OCI-LY7 (cell line): ENCODE results near the gene SSRP1. TPM values are rescaled to one million over a fixed set of nuclear protein-coding genes. Genes with fewer than 3 reads are reported as not detected.

Source experiments
- BruUV-seq: library from RNA; stranded (reverse); fragments of 400-500 nt; replicated peaks from 2 replicates; lab custom pipeline; 2021; lab: Mats Ljungman, UMichigan
- CTCF ChIA-PET: fragments of 300-600 bp; sonication (Branson Sonifier 250); formaldehyde crosslinking; loops from one replicate; lab custom pipeline; 2022; ENCODE audit warnings: antibody characterized with exemption; ENCODE audit not compliant: unreplicated experiment; lab: Charles Lee
- POLR2A ChIA-PET: fragments of 300-600 bp; sonication (Branson Sonifier 250); formaldehyde crosslinking; loops from one replicate; lab custom pipeline; 2022; ENCODE audit warnings: antibody characterized with exemption; lab: Charles Lee
- DNase-seq: peaks from one replicate; pipeline ENCODE4 v3.0.0-alpha.2; 2015; ENCODE audit warnings: low spot score
- H2AFZ ChIP-seq: fragments of 200-600 bp; sonication (generic), shearing (Covaris generic); 2 replicates; pipeline ENCODE4 v1.6.1; 2014; ENCODE audit warnings: mild to moderate bottlenecking, antibody characterized with exemption, low read length, moderate library complexity
- H3K27ac ChIP-seq: fragments of 200-600 bp; sonication (generic); 2 replicates; pipeline ENCODE4 v1.5.1; 2014; ENCODE audit warnings: mixed run types, low read depth, mild to moderate bottlenecking, moderate library complexity, low read length, inconsistent platforms; ENCODE audit not compliant: poor library complexity, severe bottlenecking
- H3K36me3 ChIP-seq: fragments of 200-600 bp; sonication (generic); 2 replicates; pipeline ENCODE4 v1.6.1; 2014; ENCODE audit warnings: mild to moderate bottlenecking, antibody characterized with exemption, low read length, moderate library complexity, mixed read lengths; ENCODE audit not compliant: insufficient read depth
- H3K4me1 ChIP-seq: fragments of 200-600 bp; sonication (generic); 2 replicates; pipeline ENCODE4 v1.5.1; 2014; ENCODE audit warnings: mild to moderate bottlenecking, low read length; ENCODE audit not compliant: insufficient read depth, poor library complexity, severe bottlenecking
- H3K4me2 ChIP-seq: fragments of 200-600 bp; sonication (generic); 2 replicates; pipeline ENCODE4 v1.6.1; 2014; ENCODE audit warnings: mild to moderate bottlenecking, low read length
- H3K4me3 ChIP-seq: fragments of 200-600 bp; sonication (generic); 2 replicates; pipeline ENCODE4 v1.5.1; 2014; ENCODE audit warnings: mild to moderate bottlenecking, low read depth, low read length; ENCODE audit not compliant: poor library complexity, severe bottlenecking
- H3K79me2 ChIP-seq: fragments of 200-600 bp; sonication (generic); 2 replicates; pipeline ENCODE4 v1.6.1; 2016; ENCODE audit warnings: low read depth, mild to moderate bottlenecking, low read length, moderate library complexity, mixed read lengths; ENCODE audit not compliant: insufficient read depth
- H3K9me2 ChIP-seq: fragments of 200-600 bp; sonication (generic); 2 replicates; pipeline ENCODE4 v1.6.1; 2016; ENCODE audit warnings: mild to moderate bottlenecking, low read length, mixed read lengths; ENCODE audit not compliant: insufficient read depth
- H3K9me3 ChIP-seq: fragments of 200-600 bp; sonication (generic); 2 replicates; pipeline ENCODE4 v1.6.1; 2014; ENCODE audit warnings: mild to moderate bottlenecking, mixed run types, low read length, mixed read lengths
- H4K20me1 ChIP-seq: fragments of 200-600 bp; sonication (generic); 2 replicates; pipeline ENCODE4 v1.6.1; 2014; ENCODE audit warnings: mild to moderate bottlenecking, antibody characterized with exemption, low read length, moderate library complexity, mixed read lengths; ENCODE audit not compliant: insufficient read depth
- EZH2phosphoT487 ChIP-seq: fragments of 200-600 bp; sonication (generic); IDR thresholded peaks from 2 replicates; pipeline ENCODE4 v1.6.1; 2018; ENCODE audit warnings: low read depth, borderline replicate concordance, mild to moderate bottlenecking, mixed run types, antibody characterized with exemption, low read length, moderate library complexity, mixed read lengths
- intact Hi-C: fragments of 100-400 bp; cut with micrococcal nuclease; formaldehyde crosslinking; loops from one replicate; pipeline ENCODE4 v1.10.0; 2022; ENCODE audit not compliant: unreplicated experiment
- total RNA-seq, 2 experiments: library from RNA; depleted of rRNA in 1 of 2; stranded (reverse); fragments of >200 nt in 1 of 2; shearing (Covaris generic) in 1 of 2; gene quantifications; 2 replicates each; pipeline ENCODE4 v1.2.3, GENCODE V29; 2014 to 2022
- TF ChIP-seq, protein P1 (sequence below): fragments of 200-600 bp; sonication (generic); conservative IDR thresholded peaks from 2 replicates; pipeline ENCODE4 v1.5.1; 2014; ENCODE audit warnings: mild to moderate bottlenecking, antibody characterized with exemption, low read length, moderate library complexity, mixed read lengths

Gene SSRP1
- total RNA-seq, 2 experiments from 2014 or later, result 146 to 221 TPM

- H3K36me3 ChIP-seq, result no peaks in the 10 kb centered on the region
- intact Hi-C loops, result no loop called here
- no peaks in the 10 kb centered on the region for H4K20me1 ChIP-seq
- H3K4me1 ChIP-seq, result no peaks in the 10 kb centered on the region
- CTCF ChIA-PET, result no interaction called here
- no peaks in the 10 kb centered on the region for H3K9me2 ChIP-seq
- TF ChIP-seq EZH2phosphoT487, result no peak
- TF ChIP-seq, protein P1, sequence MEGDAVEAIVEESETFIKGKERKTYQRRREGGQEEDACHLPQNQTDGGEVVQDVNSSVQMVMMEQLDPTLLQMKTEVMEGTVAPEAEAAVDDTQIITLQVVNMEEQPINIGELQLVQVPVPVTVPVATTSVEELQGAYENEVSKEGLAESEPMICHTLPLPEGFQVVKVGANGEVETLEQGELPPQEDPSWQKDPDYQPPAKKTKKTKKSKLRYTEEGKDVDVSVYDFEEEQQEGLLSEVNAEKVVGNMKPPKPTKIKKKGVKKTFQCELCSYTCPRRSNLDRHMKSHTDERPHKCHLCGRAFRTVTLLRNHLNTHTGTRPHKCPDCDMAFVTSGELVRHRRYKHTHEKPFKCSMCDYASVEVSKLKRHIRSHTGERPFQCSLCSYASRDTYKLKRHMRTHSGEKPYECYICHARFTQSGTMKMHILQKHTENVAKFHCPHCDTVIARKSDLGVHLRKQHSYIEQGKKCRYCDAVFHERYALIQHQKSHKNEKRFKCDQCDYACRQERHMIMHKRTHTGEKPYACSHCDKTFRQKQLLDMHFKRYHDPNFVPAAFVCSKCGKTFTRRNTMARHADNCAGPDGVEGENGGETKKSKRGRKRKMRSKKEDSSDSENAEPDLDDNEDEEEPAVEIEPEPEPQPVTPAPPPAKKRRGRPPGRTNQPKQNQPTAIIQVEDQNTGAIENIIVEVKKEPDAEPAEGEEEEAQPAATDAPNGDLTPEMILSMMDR, result no peak
- no peaks in the 10 kb centered on the region for H3K9me3 ChIP-seq
- H3K4me3 ChIP-seq, result no peak overlapping the region
- POLR2A ChIA-PET, result no interaction called here
- H3K79me2 ChIP-seq, result no peaks in the 10 kb centered on the region
- H3K27ac ChIP-seq, result no peak overlapping the region
- TSS peak; percentile 62 for BruUV-seq
- DNase-seq, result no peak
- H2AFZ ChIP-seq, result no peak overlapping the region
- H3K4me2 ChIP-seq, result no peak overlapping the region
Measured at GRCh38 chr11:57309106-57310059, 26.3 kb downstream of the SSRP1 start.

GRCh38 chr11:57308426-57309060 is 27.1 kb downstream of the SSRP1 start:
- Histone ChIP-seq H3K79me2 (no peaks in the 10 kb centered on the region), H3K4me2 (no peak overlapping the region), H3K9me2 (no peaks in the 10 kb centered on the region), H2AFZ (no peak overlapping the region), H3K36me3 (no peaks in the 10 kb centered on the region), H4K20me1 (no peaks in the 10 kb centered on the region), H3K27ac (no peak overlapping the region), H3K4me1 (no peaks in the 10 kb centered on the region), H3K9me3 (no peaks in the 10 kb centered on the region), H3K4me3 (no peak overlapping the region)
- TF ChIP-seq, protein P1, result no peak
- no peak for TF ChIP-seq EZH2phosphoT487
- CTCF ChIA-PET, result no interaction called here
- no peak for DNase-seq
- POLR2A ChIA-PET, result no interaction called here
- intact Hi-C loops, result no loop called here
- no TSS peak for BruUV-seq
